Lower leg skin (tissue), 3 donors: ENCODE data around the gene DISC1.

Experiments
- POLR2A ChIP-seq, 2 donors: fragments of 450-650 bp; IDR thresholded peaks; one replicate each; pipeline ENCODE4 v1.6.1; 2016 to 2017; ENCODE audit warnings: antibody characterized with exemption in 2 of 2, mild to moderate bottlenecking in 1 of 2, moderate library complexity in 1 of 2
- TF ChIP-seq, protein P1 (sequence below), 3 donors: fragments of 450-650 bp; IDR thresholded peaks; one replicate each; pipeline ENCODE4 v1.5.1; 2016; ENCODE audit warnings: antibody characterized with exemption in 3 of 3, mild to moderate bottlenecking in 3 of 3, moderate library complexity in 2 of 3

DNA sequence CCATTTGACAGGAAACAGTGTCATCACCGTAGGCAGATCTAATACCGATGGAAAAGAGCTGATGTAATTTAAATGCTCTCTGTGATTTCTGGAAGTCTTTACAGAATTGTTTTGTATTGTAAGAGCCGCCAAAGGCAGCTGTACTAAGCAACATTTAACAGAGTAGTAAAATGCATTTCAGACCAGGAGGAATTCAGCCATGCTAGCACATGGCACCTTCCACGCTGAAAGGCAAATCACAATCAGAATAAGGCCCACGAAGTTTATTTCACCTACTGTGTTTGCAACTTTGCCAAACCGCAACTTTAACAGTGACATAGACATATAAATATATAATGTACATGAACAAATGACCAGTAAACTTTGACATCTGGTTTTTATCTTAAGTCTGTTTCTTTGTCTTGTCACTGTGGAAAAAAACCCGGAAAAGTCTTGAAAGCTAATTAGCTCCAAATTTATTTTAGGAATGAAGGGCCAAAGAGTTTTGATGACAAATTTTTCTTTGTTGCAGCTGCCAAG is 26.1 kb upstream of the DISC1 start:
- TF ChIP-seq, protein P1, sequence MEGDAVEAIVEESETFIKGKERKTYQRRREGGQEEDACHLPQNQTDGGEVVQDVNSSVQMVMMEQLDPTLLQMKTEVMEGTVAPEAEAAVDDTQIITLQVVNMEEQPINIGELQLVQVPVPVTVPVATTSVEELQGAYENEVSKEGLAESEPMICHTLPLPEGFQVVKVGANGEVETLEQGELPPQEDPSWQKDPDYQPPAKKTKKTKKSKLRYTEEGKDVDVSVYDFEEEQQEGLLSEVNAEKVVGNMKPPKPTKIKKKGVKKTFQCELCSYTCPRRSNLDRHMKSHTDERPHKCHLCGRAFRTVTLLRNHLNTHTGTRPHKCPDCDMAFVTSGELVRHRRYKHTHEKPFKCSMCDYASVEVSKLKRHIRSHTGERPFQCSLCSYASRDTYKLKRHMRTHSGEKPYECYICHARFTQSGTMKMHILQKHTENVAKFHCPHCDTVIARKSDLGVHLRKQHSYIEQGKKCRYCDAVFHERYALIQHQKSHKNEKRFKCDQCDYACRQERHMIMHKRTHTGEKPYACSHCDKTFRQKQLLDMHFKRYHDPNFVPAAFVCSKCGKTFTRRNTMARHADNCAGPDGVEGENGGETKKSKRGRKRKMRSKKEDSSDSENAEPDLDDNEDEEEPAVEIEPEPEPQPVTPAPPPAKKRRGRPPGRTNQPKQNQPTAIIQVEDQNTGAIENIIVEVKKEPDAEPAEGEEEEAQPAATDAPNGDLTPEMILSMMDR (IDR thresholded peaks at IDR 0.05), result no peak
- TF ChIP-seq POLR2A (IDR thresholded peaks at IDR 0.05), result no peak
